CD14-positive monocyte (primary cell): Measurements from ENCODE around the gene ABCG2. TPM values are rescaled to one million over a fixed set of nuclear protein-coding genes. Genes with fewer than 3 reads are reported as not detected.
A peak's percentile ranks its signal among the peaks of the same experiment; 100 is the strongest.
"Not testable (repeated sequence)": the region's sequence is repeated elsewhere in the genome, so short reads cannot be mapped to it uniquely, and the experiment has no call there.

ENCODE experiments used
- DNase-seq, 3 donors: peaks; one replicate each; pipeline ENCODE4 v3.0.0-alpha.2; 2011 to 2022
- H2AFZ ChIP-seq: 2 replicates; pipeline ENCODE4 v1.6.0; 2012; ENCODE audit warnings: mild to moderate bottlenecking, low read depth, low read length, inconsistent platforms; ENCODE audit not compliant: insufficient read depth, poor library complexity, severe bottlenecking
- H3K27ac ChIP-seq, 2 donors: 1 replicate in 1 of 2; 2 replicates in 1 of 2; pipeline ENCODE4 v1.5.1; 2012 to 2013; ENCODE audit warnings: low read length in 2 of 2, control low read depth in 1 of 2, inconsistent platforms in 1 of 2, low read depth in 1 of 2, mild to moderate bottlenecking in 1 of 2
- H3K27me3 ChIP-seq, 2 donors: one replicate each; pipeline versions ENCODE4 v1.6.0 to v1.6.1; 2011 to 2013; ENCODE audit warnings: low read length in 2 of 2; ENCODE audit not compliant: control insufficient read depth in 2 of 2, insufficient read depth in 2 of 2
- H3K36me3 ChIP-seq, 2 donors: replicated peaks in 1 of 2; 1 replicate in 1 of 2; 2 replicates in 1 of 2; pipeline versions ENCODE4 v1.5.1 to v1.6.1; 2012 to 2013; ENCODE audit warnings: low read length in 2 of 2, control low read depth in 1 of 2, inconsistent platforms in 1 of 2, mild to moderate bottlenecking in 1 of 2; ENCODE audit not compliant: insufficient read depth in 2 of 2, control insufficient read depth in 1 of 2
- H3K4me1 ChIP-seq, 2 donors: 1 replicate in 1 of 2; 2 replicates in 1 of 2; pipeline versions ENCODE4 v1.5.1 to v1.6.1; 2012 to 2013; ENCODE audit warnings: low read length in 2 of 2, control low read depth in 1 of 2, inconsistent platforms in 1 of 2, mild to moderate bottlenecking in 1 of 2, moderate library complexity in 1 of 2; ENCODE audit not compliant: insufficient read depth in 2 of 2, control insufficient read depth in 1 of 2
- H3K4me2 ChIP-seq: replicated peaks from 2 replicates; pipeline ENCODE3; 2012; ENCODE audit warnings: low read length, moderate library complexity, mild to moderate bottlenecking; ENCODE audit not compliant: poor library complexity, severe bottlenecking; ENCODE audit errors: extremely low read depth
- H3K4me3 ChIP-seq, 3 experiments: fragments of 200-600 bp in 1 of 3; sonication (generic) in 1 of 3; replicated peaks in 1 of 3; 1 replicate in 2 of 3; 2 replicates in 1 of 3; pipeline ENCODE4 v1.5.1; 2011 to 2013; ENCODE audit warnings: low read length in 3 of 3, mild to moderate bottlenecking in 3 of 3, control low read depth in 2 of 3, low read depth in 2 of 3, inconsistent platforms in 1 of 3, moderate library complexity in 1 of 3
- H3K79me2 ChIP-seq: 2 replicates; pipeline ENCODE4 v1.6.0; 2012; ENCODE audit warnings: mild to moderate bottlenecking, control low read depth, inconsistent platforms, low read length, moderate library complexity; ENCODE audit not compliant: insufficient read depth
- H3K9ac ChIP-seq: 2 replicates; pipeline ENCODE4 v1.6.0; 2017; ENCODE audit warnings: low read length, mild to moderate bottlenecking; ENCODE audit not compliant: insufficient read depth, poor library complexity, severe bottlenecking
- H3K9me3 ChIP-seq, 2 donors: replicated peaks in 1 of 2; 1 replicate in 1 of 2; 2 replicates in 1 of 2; pipeline versions ENCODE4 v1.5.1 to v1.6.1; 2012 to 2013; ENCODE audit warnings: low read length in 2 of 2, control low read depth in 1 of 2; ENCODE audit not compliant: control insufficient read depth in 1 of 2, insufficient read depth in 1 of 2
- H4K20me1 ChIP-seq: 2 replicates; pipeline ENCODE4 v1.6.0; 2012; ENCODE audit warnings: mild to moderate bottlenecking, low read length, control low read depth, moderate library complexity; ENCODE audit not compliant: insufficient read depth
- H3K27ac Mint-ChIP-seq, 7 donors: one replicate each; pipeline ENCODE4 v1.8.0; 2020; ENCODE audit warnings: mild to moderate bottlenecking in 7 of 7, mixed read lengths in 7 of 7, moderate library complexity in 6 of 7, inconsistent platforms in 2 of 7
- H3K27me3 Mint-ChIP-seq, 3 donors: one replicate each; pipeline ENCODE4 v1.8.0; 2021 to 2022; ENCODE audit warnings: low read depth in 3 of 3, mild to moderate bottlenecking in 3 of 3, mixed read lengths in 3 of 3, moderate library complexity in 3 of 3, inconsistent platforms in 1 of 3
- H3K36me3 Mint-ChIP-seq, 2 donors: one replicate each; pipeline ENCODE4 v1.8.0; 2020; ENCODE audit warnings: mixed read lengths in 2 of 2, inconsistent platforms in 1 of 2, mild to moderate bottlenecking in 1 of 2
- H3K4me1 Mint-ChIP-seq: one replicate; pipeline ENCODE4 v1.8.0; 2020; ENCODE audit warnings: mild to moderate bottlenecking, mixed read lengths
- H3K4me3 Mint-ChIP-seq, 2 donors: one replicate each; pipeline ENCODE4 v1.8.0; 2020; ENCODE audit warnings: mild to moderate bottlenecking in 2 of 2, mixed read lengths in 2 of 2, moderate library complexity in 1 of 2
- H3K9me3 Mint-ChIP-seq, 7 donors: one replicate each; pipeline ENCODE4 v1.8.0; 2020 to 2022; ENCODE audit warnings: mixed read lengths in 7 of 7, mild to moderate bottlenecking in 6 of 7, moderate library complexity in 6 of 7, inconsistent platforms in 2 of 7
- WGBS: methylation state at CpG from one replicate; pipeline ENCODE4 v1.1.5; 2013; ENCODE audit warnings: missing lambda C conversion rate; ENCODE audit not compliant: insufficient coverage; 5-methylcytosine and 5-hydroxymethylcytosine counted together
- intact Hi-C, 2 donors: fragments of 100-400 bp; cut with micrococcal nuclease; formaldehyde crosslinking; loops; one replicate each; pipeline versions ENCODE4 v1.15.0 to v1.15.1; 2023
- polyA plus RNA-seq, 3 donors: library from polyadenylated mRNA; depleted of rRNA in 1 of 3; unstranded in 2 of 3; stranded (reverse) in 1 of 3; fragments of 300-500 nt in 2 of 3; fragments of >200 nt in 1 of 3; fragmentation: Illumina TruSeq in 2 of 3; gene quantifications; 1 replicate in 2 of 3; 2 replicates in 1 of 3; pipeline ENCODE4 v1.2.3, GENCODE V29; 2012 to 2021
- TF ChIP-seq, protein P1 (sequence below): fragments of 200-600 bp; IDR thresholded peaks from one replicate; pipeline ENCODE4 v1.8.0; 2022; ENCODE audit warnings: antibody characterized with exemption, mild to moderate bottlenecking

The ABCG2 gene
- polyA plus RNA-seq, 3 donors: not detected

DNA sequence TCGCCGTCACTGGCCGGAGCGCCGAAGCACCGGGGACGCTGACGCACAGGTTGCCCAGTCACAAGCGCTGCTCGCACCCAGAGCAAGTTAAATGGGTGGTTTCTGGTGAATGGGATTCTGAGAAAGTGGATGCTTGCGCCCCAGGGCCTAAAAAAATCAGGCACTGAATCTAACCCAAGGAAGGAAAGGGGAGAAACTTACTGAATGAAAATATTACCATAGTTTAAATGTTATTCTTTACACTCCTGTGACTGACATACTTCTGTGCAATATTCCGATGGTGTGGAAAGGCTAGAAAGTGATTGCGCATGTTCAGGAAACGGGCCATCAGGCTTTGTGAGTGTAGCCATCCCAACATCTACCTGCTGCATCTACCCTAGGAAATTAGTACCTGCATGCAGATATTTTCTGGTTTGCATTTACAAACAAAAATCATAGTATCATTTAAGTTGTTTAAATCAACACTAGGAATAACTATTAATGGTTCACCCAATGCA lies 838 bp upstream of the ABCG2 start:
- Histone ChIP-seq H3K79me2 (no peaks in the 10 kb centered on the region), H4K20me1 (no peaks in the 10 kb centered on the region), H3K27me3 (peaks cover 9 to 27% of the 10 kb centered on the region in 2 donors), H3K9ac (peak overlapping the region; percentile 46), H2AFZ (peak overlapping the region; percentile 82), H3K27ac (no peak overlapping the region), H3K36me3 (no peaks in the 10 kb centered on the region), H3K4me3 (peak overlapping the region; percentile 27 to 77 (median 34)), H3K4me1 (peaks cover 10 to 14% of the 10 kb centered on the region in 2 donors), H3K4me2 (peak overlapping the region; percentile 95), H3K9me3 (peaks cover 9 to 11% of the 10 kb centered on the region in 2 donors)
- Mint-ChIP-seq H3K9me3 (peaks cover 4 to 14% (median 11%) of the 10 kb centered on the region in 7 donors), H3K27me3 (peaks cover 21 to 35% (median 22%) of the 10 kb centered on the region in 3 donors), H3K27ac (peak overlapping the region in 1 of 7 donors; percentile 40), H3K36me3 (no peaks in the 10 kb centered on the region), H3K4me1 (peaks cover 13% of the 10 kb centered on the region), H3K4me3 (peak overlapping the region; percentile 77 to 86)
- DNase-seq: no peak
- intact Hi-C loops: no loop called here
- TF ChIP-seq, protein P1, sequence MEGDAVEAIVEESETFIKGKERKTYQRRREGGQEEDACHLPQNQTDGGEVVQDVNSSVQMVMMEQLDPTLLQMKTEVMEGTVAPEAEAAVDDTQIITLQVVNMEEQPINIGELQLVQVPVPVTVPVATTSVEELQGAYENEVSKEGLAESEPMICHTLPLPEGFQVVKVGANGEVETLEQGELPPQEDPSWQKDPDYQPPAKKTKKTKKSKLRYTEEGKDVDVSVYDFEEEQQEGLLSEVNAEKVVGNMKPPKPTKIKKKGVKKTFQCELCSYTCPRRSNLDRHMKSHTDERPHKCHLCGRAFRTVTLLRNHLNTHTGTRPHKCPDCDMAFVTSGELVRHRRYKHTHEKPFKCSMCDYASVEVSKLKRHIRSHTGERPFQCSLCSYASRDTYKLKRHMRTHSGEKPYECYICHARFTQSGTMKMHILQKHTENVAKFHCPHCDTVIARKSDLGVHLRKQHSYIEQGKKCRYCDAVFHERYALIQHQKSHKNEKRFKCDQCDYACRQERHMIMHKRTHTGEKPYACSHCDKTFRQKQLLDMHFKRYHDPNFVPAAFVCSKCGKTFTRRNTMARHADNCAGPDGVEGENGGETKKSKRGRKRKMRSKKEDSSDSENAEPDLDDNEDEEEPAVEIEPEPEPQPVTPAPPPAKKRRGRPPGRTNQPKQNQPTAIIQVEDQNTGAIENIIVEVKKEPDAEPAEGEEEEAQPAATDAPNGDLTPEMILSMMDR: no peak
- 3% methylated on average over 10 of the region's 14 CpGs for WGBS

DNA sequence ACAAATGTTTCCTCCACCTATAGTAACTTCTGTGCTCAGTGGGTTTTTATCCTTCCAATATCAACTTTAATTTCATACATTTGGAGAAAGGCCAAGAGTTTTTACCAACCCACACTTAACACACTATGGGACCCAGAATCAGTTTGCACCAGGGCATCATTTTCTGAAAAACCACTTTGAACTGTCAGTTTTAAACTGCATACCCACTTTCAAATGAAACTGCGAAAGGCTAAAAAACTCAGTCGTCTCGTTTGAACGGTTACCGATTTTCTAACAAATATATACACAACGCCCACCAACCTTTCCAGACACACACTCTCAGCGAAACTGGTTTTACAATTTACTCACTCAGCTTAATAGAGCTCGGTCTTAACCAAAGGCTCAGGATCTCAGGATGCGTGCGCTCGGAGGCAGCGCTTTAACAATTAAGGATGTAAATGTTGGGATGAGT lies 376 bp downstream of the ABCG2 start:
- no peak overlapping the region for H3K27ac ChIP-seq
- no peak for DNase-seq
- TF ChIP-seq, protein P1: no peak

DNA sequence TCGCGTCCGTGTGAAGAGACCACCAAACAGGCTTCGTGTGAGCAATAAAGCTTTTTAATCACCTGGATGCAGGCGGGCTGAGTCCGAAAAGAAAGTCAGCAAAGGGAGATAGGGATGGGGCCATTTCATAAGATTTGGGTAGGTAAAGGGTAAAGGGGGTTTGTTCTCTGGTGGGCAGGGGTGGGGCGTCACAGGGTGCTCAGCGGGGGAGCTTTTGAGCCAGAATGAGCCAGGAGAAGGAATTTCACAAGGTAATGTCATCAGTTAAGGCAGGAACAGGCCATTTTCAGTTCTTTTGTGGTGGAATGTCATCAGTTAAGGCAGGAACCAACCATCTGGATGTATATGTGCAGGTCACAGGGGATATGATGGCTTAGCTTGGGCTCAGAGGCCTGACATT lies 6.1 kb downstream of the ABCG2 start:
- intact Hi-C loops, H3K36me3 Mint-ChIP-seq: not testable (repeated sequence)

More for the DNA sequence above, 376 bp downstream of the ABCG2 start:
- H3K27me3 ChIP-seq: peaks cover 9 to 27% of the 10 kb centered on the region in 2 donors
- H3K27ac Mint-ChIP-seq: no peak overlapping the region
- H2AFZ ChIP-seq: peak overlapping the region; percentile 82
- peaks cover 0 to 6% (median 3%) of the 10 kb centered on the region in 7 donors for H3K9me3 Mint-ChIP-seq
- peak overlapping the region; percentile 77 to 87 for H3K4me3 Mint-ChIP-seq
- intact Hi-C loops: no loop called here
- H3K4me1 Mint-ChIP-seq: peaks cover 13% of the 10 kb centered on the region
- no peaks in the 10 kb centered on the region for H4K20me1 ChIP-seq
- H3K79me2 ChIP-seq: no peaks in the 10 kb centered on the region
- peak overlapping the region; percentile 46 for H3K9ac ChIP-seq
- peak overlapping the region; percentile 95 for H3K4me2 ChIP-seq
- H3K36me3 Mint-ChIP-seq: no peaks in the 10 kb centered on the region
- peaks cover 0 to 2% of the 10 kb centered on the region in 2 donors for H3K9me3 ChIP-seq
- WGBS: 2% methylated on average over 5 of the region's 12 CpGs
- H3K4me1 ChIP-seq: peaks cover 10 to 14% of the 10 kb centered on the region in 2 donors
- peaks cover 21 to 35% (median 22%) of the 10 kb centered on the region in 3 donors for H3K27me3 Mint-ChIP-seq
- H3K36me3 ChIP-seq: no peaks in the 10 kb centered on the region
- H3K4me3 ChIP-seq: peak overlapping the region; percentile 27 to 77 (median 34)

More for the DNA sequence above, 6.1 kb downstream of the ABCG2 start:
- not testable (repeated sequence) for H3K27ac ChIP-seq, H3K9me3 ChIP-seq, H4K20me1 ChIP-seq, H3K36me3 ChIP-seq, DNase-seq, H3K9me3 Mint-ChIP-seq, H3K4me3 ChIP-seq, H2AFZ ChIP-seq, H3K4me1 Mint-ChIP-seq, H3K4me1 ChIP-seq, H3K27me3 ChIP-seq, H3K4me2 ChIP-seq, H3K27ac Mint-ChIP-seq, H3K9ac ChIP-seq, H3K79me2 ChIP-seq, H3K4me3 Mint-ChIP-seq
- H3K27me3 Mint-ChIP-seq: peaks cover 8 to 13% (median 8%) of the 10 kb centered on the region in 3 donors
- WGBS: 100% methylated on average over 5 of the region's 8 CpGs
